ENCODE results near the gene PHYHD1. TPM values are rescaled to one million over a fixed set of nuclear protein-coding genes. Genes with fewer than 3 reads are reported as not detected.
A peak's percentile ranks its signal among the peaks of the same experiment; 100 is the strongest.

Gene PHYHD1
- total RNA-seq, 1 experiment from 2014 or later, result not detected

DNA sequence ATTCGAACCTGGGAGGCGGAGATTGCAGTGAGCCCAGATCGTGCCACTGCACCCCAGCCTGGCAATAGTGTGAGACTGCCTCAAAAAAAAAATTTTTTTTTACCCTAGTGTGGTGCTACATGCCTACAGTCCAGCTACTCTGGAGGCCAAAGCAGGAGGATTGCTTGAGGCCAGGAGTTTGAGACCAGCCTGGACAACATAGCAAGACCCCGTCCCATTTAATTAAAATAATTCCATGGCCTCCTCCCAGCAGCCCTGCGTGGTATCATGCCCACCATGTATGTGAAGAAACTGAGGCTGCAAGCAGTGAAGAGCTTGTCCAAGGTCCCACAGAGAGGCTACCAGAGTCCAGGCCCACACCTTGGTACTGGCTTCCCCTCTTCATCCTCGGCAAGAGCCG is 19.4 kb upstream of the PHYHD1 start:
- DNase-seq (ENCODE audit: low spot score), result no peak

DNA sequence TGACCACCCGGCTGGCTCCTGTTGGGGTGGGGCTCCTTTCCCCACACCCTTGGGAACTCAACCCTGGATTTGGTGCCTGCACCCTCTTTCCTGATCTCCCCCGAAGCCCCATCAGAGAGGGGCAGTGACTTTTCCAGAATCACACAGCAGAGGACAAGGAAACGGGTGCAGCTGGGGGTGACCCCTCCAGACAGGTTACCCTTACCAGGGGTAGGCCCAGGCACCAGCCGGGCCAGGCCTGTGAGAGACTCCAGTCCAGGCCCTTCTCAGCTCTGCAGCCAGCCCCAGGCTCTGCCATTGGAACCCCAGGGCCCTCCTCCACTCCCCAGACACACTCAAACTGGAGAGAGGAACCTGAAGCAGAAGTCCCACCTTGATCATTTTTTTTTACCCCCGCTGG is 19.0 kb upstream of the PHYHD1 start:
- no peak for DNase-seq (ENCODE audit: low spot score)

DNA sequence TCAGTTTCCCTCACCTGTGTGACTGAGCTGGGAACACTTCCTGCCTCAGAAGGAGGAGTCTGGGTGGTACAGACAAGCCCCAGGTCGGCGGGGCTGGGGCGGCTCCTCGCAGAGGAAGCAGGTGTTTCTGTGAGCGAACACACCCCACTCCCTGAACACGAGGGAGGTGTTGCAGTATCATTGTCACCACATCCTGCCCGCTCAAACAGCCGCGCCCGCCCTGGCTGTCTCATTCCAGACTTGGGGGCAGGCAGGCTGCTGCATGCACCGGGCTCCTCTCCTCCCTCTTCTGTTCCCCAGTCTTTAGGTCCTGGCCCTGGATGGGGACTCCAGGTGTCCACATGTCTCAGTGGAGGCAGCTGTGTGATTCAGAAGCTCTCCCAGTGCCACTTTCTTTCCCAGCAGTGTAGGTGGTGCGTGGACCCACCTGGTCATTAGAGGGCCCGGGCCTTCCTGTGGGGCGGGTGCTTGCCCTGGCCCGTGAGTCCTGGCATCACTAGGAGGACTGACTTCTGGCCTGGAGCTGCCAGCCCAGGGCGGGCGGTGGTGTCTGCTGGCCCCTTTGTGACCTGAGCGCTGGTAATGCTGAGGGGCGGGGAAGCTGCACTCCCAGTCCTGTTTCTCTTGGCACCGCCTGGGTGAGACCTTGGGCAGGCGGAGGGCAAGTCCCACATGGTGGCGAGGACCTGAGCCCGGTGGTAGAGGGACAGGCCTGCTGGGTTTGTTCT is 18.3 kb upstream of the PHYHD1 start:
- peak; percentile 79 for DNase-seq (ENCODE audit: low spot score)

DNA sequence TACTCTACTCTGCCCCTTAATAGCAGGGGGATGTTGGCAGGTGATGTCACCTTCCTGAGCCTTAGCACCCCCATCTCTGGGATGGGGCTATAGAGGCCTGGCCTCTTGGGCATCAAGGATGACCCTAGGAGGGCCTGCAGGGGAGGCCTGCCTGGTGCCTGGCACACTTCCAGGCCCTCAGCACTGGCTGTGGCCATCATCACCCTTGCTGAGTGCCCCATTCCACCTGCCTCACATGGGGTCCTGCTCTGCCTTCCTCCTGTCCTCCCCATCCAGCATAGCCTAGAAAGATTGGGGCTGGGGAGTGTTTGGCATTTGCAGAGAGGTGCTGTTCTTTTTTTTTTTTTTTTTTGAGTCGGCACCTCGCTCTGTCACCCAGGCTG is 17.7 kb upstream of the PHYHD1 start:
- no peak for DNase-seq (ENCODE audit: low spot score)

DNA sequence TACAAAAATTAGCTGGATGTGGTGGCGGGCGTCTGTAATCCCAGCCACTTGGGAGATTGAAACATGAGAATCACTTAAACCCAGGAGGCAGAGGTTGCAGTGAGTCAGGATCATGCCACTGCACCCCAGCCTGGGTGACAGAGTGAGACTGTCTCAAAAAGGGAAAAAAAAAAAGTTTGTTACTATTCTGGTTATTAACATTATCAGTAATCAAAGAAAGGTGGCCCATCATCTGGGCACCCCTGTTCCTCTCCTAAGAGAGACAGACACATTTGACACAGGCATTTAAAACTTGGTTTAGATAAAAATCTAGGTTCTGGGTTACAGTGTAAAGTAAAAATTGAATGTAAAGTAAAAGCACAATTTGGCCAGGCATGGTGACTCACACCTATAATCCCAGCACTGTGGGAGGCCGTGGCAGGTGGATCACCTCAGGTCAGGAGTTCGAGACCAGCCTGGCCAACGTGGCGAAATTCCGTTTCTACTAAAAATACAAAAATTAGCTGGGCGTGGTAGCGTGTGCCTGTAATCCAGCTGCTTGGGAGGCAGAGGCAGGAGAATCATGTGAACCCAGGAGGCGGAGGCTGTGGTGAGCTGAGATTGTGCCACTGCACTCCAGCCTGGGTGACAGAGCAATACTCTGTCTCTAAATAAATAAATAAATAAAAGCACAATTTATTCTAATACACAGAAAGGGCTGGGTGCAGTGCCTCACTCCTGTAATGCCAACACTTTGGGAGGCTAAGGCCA is 16.7 kb upstream of the PHYHD1 start:
- DNase-seq (ENCODE audit: low spot score), result no peak

DNA sequence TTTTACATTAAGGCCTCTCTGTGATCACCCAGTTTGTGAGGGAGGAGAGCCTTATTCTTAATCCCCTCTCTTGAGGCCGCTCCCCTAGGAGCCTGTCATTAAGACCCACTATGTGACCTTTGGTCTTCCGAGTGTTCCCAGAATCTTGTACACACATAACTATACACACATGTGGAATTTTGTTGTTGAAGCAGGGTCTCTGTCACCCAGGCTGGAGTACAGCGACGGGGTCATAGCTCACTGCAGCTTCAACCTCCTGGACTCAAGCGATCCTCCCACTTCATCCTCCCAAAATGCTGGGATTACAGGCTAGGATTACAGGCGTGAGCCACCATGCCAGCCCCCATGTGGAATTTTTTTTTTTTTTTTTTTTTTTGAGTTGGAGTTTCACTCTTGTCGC is 14.8 kb upstream of the PHYHD1 start:
- DNase-seq (ENCODE audit: low spot score), result no peak

DNA sequence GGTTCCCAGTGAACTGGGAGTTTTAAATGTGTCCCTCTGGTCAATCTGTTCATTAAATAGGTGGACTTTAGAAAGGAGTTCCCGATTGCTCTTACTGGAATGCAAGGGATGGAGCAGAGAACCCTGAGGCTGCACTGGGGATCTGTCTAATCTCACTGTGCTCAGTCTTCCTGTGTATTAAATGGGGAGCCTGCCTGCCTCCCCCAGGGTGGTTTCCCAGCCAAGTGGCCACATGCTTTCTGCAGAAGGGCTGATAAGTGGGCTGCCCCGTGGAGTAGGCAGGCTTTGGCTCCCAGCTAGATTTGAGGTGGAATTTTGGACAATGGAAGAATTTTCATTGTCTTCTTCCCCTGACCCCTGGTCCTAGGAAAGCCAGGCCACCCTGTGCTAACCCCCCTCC is 14.0 kb upstream of the PHYHD1 start:
- DNase-seq (ENCODE audit: low spot score), result no peak

DNA sequence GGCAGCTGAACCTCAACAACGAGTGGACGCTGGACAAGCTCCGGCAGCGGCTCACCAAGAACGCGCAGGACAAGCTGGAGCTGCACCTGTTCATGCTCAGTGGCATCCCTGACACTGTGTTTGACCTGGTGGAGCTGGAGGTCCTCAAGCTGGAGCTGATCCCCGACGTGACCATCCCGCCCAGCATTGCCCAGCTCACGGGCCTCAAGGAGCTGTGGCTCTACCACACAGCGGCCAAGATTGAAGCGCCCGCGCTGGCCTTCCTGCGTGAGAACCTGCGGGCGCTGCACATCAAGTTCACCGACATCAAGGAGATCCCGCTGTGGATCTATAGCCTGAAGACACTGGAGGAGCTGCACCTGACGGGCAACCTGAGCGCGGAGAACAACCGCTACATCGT is 12.4 kb upstream of the PHYHD1 start:
- DNase-seq (ENCODE audit: low spot score), result no peak

DNA sequence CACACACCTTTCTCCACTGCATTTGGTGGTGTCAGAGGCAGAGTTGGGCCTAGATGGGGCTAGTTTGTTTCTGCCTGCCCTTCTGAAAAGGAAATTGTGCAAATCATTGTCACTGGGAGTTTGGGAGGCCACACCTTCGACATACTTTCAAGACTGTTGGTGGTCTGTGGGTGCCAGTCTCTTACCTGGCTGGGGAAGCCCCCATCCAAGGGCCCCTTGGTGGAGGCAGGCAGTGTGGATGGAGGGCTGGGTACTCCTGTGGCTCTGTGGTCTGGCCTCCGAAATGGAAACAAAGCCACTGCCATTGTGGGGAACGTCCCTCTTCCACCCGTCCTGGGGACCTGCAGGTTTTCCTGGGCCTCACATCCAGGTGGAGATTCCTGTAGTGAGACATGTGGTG is 10.9 kb upstream of the PHYHD1 start:
- DNase-seq (ENCODE audit: low spot score), result no peak

DNA sequence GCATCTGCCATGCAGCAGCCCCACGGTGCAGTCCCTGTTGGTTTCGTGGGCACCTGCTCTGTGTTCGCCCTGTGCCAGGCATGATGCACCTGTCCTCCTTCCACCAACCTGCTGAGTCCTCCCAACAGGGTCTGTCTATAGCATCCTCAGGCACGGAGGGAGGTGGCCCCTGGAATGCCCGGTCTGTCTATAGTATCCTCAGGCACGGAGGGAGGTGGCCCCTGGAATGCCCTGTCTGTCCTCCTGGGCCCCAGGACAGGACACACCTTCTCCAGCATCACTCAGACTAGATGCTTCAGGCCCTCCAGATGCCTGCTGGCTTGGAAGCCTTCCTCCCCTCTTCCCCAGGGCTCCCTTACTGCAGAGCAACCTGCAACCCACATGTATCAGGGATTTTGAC is 9.9 kb upstream of the PHYHD1 start:
- DNase-seq (ENCODE audit: low spot score), result no peak

DNA sequence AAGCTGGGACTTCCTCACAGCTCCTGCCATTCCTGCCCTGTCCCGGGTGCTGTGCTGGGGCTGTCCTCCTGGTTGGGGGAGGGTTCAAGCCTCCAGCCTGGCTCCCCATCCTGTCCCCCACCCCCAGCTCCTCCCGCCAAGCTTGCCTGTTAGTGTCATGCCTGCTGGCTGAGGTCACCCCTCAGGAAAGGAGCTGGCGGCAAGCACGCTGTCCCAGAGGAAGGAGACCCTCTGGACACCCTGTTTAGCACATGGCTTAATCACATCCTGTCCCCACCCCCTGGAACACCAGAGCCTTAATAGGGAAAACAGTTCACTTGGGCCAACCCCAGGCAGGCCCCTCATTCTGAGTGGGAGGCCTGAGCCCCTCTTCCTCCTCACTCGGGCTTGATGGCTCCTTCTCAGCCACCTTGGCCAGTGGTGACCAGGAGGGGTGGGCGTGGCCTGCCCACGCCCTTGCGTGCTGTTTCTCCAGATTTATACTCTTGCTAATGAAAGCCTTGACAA is 9.2 kb upstream of the PHYHD1 start:
- no peak for DNase-seq (ENCODE audit: low spot score)

DNA sequence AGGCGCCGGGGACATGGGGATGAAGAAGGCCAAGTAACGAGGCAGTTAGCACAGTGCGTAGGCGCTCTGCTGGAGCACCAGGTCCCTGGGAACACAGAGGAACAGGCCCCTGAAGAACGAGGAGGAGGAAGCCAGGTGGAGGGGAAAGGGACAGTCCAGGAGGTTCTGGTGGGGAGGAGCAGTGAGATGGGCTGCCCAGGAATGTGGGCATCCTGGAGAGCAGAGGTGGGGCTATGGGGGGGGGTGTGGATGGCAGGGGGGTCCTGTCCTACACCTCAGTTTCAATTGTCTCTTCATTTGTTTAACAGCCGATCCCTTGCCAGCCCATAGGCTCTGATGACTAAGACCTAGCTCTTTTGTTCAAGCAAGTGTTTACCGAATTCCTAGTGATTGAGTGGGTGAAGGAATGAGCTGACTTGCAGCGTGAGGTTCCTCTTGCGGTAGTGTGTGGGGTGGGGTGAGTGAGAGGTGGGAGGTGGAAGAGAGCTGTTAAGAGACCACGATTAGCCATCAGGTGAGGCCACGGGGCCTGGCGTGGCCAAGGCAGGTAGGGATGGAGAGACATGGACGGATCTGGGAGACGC is 8.4 kb upstream of the PHYHD1 start:
- DNase-seq (ENCODE audit: low spot score), result peak; percentile 47

DNA sequence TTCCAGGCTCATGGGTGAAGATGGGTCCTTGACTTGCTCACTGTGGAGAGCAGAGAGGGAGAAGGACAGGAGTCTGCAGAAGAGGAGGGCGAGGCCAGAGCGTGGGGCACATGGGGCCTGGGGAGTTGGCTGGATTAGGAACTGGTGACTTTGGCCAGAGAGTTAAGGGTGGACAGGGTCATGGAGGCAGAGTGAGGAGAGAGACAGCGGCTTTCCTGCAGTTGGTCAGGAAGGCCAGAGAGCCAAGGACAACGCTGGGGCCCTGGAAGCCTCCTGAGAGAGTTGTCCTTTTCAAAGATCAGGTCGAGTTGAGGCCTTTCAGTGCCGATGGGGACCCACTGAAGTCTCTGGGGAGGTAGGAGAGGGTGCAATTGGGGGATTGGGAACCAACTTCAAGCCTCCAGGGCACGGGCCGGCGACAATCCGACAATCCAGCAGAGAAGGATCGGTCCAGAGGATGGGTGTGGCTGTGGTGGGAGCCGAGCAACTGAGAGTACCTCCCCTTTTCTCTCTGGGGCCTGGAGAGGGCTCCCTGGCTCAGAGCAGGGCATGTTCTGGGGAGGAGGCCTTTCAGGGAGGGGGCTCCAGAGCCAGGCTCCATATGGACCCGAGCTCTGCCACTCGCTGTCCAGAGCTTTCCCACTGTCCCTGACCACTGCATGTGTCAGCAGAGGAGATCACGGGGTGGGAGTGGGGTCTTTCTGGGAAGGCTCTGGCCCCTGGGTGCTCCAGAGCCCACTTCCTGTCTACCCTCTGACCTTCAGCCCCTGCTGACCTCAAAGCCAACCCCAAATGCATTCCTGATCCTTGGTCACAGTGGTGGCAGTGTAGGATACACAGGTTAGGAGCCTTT is 7.5 kb upstream of the PHYHD1 start:
- no peak for DNase-seq (ENCODE audit: low spot score)

DNA sequence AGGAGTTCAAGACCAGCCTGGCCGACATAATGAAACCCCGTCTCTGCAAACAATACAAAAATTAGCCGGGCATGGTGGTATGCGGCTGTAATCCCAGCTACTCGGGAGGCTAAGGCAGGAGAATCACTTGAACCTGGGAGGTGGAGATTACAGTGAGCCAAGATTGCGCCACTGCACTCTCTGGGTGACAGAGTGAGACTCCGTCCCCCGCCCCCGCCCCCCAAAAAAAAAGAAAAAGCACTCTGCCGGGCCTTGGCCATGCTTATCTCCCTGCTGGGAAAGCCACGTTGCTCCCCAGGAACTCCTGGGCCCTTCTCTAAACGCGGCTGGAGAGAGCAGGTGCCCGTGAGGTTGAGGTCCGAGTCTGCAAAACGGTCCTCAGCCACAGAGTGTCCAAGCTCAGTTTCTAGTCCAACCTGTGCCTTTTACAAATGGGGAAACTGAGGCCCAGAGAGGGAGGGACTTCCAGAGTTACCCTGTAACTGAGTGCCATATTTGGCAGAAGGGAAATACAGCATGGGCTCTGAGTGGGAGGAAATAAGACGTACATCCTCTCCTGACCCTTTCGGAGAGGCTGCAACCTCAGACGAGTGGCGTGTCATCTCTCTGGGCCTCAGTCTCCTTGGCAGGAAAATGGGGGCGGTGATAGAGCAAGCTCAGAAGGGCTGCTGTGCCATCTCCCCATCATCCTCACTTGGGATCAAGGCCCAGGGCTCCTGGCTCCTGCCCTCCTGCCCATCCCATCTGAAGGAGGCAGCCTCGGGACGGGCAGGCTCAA is 6.6 kb upstream of the PHYHD1 start:
- no peak for DNase-seq (ENCODE audit: low spot score)

DNA sequence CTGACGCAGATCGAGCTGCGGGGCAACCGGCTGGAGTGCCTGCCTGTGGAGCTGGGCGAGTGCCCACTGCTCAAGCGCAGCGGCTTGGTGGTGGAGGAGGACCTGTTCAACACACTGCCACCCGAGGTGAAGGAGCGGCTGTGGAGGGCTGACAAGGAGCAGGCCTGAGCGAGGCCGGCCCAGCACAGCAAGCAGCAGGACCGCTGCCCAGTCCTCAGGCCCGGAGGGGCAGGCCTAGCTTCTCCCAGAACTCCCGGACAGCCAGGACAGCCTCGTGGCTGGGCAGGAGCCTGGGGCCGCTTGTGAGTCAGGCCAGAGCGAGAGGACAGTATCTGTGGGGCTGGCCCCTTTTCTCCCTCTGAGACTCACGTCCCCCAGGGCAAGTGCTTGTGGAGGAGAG is 4.6 kb upstream of the PHYHD1 start:
- DNase-seq (ENCODE audit: low spot score), result no peak

DNA sequence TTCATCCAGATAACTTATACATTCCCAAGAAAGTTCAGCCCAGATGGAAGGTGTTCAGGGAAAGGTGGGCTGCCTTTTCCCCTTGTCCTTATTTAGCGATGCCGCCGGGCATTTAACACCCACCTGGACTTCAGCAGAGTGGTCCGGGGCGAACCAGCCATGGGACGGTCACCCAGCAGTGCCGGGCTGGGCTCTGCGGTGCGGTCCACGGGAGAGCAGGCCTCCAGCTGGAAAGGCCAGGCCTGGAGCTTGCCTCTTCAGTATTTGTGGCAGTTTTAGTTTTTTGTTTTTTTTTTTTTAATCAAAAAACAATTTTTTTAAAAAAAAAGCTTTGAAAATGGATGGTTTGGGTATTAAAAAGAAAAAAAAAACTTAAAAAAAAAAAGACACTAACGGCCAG is 4.0 kb upstream of the PHYHD1 start:
- DNase-seq (ENCODE audit: low spot score), result no peak

DNA sequence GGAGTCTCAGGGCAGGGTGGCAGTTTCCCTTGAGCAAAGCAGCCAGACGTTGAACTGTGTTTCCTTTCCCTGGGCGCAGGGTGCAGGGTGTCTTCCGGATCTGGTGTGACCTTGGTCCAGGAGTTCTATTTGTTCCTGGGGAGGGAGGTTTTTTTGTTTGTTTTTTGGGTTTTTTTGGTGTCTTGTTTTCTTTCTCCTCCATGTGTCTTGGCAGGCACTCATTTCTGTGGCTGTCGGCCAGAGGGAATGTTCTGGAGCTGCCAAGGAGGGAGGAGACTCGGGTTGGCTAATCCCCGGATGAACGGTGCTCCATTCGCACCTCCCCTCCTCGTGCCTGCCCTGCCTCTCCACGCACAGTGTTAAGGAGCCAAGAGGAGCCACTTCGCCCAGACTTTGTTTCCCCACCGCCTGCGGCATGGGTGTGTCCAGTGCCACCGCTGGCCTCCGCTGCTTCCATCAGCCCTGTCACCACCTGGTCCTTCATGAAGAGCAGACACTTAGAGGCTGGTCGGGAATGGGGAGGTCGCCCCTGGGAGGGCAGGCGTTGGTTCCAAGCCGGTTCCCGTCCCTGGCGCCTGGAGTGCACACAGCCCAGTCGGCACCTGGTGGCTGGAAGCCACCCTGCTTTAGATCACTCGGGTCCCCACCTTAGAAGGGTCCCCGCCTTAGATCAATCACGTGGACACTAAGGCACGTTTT is 3.5 kb upstream of the PHYHD1 start:
- no peak for DNase-seq (ENCODE audit: low spot score)

DNA sequence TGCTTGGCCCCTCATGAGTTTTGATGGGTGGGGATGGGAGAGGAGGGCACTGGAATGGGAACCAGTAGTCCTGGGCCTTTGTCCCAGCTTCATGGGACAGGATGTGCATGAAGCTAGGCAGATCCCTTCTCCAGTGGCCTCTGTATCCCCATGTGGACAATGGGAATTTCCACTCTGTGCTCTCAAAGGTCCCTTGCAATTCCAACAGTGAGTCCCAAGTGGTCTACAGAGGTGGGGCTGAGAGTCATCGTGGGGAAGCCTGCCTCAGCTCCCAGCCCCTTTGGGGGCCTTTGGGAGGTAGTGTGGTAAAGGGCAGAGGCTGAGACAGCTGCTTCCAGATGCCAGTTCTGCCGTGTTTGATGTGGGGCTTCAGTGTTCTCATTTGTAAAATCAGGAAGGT is 1.9 kb upstream of the PHYHD1 start:
- no peak for DNase-seq (ENCODE audit: low spot score)

DNA sequence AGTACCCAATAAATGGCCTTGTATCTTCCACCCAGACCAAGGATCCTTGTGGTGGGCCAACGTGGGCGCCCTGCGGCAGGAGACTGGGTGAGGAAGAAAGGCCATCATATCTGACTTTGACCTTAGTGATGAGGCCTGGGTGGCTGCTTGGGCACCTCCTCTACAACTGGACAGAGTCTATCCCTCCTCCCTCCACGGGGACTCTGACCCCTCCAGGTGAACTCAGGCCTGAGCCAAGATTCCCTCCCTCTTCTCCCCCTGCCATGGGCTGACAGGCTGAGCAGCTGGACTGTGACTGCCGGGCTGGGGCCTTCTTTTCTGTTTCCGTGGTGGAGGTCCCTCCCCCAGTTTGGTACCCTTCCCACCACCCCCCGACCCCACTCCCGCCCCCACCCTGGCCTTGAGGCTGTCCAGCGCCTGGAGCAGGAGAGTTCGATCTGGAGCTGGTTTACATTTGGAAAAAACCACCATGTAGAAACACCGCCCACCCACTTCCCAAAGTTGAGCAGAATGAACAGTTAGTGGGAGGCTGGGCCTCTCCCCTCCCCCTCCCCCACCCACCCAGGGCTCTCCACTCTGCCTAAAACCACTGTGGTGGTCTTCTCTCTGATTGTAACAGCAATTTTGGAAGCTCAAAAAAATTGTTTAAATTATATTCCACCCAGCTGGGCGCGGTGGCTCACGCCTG is 1.2 kb upstream of the PHYHD1 start:
- DNase-seq (ENCODE audit: low spot score), result no peak

All from HT-29 (cell line).